B cell (primary cell): Measurements from ENCODE around the gene RPP30.

Source experiments
- EZH2 ChIP-seq: IDR thresholded peaks from 2 replicates; pipeline ENCODE4 v1.6.1; 2012; ENCODE audit warnings: borderline replicate concordance, low read depth, mild to moderate bottlenecking, moderate library complexity, low read length; ENCODE audit not compliant: insufficient read depth, poor library complexity, severe bottlenecking
- TF ChIP-seq, protein P1 (sequence below): fragments of 200-600 bp; IDR thresholded peaks from one replicate; pipeline ENCODE4 v1.8.0; 2022; ENCODE audit warnings: antibody characterized with exemption, mild to moderate bottlenecking

DNA sequence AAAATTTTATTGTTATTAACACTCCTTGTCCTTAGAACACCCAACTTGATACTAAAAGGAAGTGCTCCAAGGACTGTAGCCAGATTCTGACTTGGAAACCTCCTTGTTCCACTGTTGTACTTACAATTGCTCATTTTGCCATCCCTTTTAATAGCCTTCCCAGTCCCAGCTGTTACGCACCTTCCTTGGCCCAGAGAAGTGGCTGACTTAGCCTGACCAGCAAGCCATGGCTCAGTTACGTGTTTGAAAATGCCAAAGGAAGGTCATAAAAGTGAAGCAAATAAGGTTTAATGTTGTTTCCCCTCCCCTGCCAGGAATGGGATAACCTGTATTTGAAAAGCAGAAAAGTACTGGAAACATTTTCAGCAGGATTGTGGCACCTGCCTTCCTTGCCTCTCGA, 52.8 kb downstream of the RPP30 start:
- TF ChIP-seq, protein P1, sequence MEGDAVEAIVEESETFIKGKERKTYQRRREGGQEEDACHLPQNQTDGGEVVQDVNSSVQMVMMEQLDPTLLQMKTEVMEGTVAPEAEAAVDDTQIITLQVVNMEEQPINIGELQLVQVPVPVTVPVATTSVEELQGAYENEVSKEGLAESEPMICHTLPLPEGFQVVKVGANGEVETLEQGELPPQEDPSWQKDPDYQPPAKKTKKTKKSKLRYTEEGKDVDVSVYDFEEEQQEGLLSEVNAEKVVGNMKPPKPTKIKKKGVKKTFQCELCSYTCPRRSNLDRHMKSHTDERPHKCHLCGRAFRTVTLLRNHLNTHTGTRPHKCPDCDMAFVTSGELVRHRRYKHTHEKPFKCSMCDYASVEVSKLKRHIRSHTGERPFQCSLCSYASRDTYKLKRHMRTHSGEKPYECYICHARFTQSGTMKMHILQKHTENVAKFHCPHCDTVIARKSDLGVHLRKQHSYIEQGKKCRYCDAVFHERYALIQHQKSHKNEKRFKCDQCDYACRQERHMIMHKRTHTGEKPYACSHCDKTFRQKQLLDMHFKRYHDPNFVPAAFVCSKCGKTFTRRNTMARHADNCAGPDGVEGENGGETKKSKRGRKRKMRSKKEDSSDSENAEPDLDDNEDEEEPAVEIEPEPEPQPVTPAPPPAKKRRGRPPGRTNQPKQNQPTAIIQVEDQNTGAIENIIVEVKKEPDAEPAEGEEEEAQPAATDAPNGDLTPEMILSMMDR: no peak
- no peak for TF ChIP-seq EZH2
